Activated T-helper 9 cell treated with anti-CD3 and anti-CD28 coated beads, Interleukin-2, amount 50 U/mL, for 16 hours (primary cell): ENCODE data around the gene SYT17.

ENCODE experiments used
- DNase-seq: peaks from one replicate; pipeline ENCODE4 v3.0.0-alpha.2; 2020; ENCODE audit warnings: low read depth

Gene SYT17

GRCh38 chr16:19138601-19139000 is 29.4 kb upstream of the SYT17 start:
- DNase-seq, result no peak

DNA sequence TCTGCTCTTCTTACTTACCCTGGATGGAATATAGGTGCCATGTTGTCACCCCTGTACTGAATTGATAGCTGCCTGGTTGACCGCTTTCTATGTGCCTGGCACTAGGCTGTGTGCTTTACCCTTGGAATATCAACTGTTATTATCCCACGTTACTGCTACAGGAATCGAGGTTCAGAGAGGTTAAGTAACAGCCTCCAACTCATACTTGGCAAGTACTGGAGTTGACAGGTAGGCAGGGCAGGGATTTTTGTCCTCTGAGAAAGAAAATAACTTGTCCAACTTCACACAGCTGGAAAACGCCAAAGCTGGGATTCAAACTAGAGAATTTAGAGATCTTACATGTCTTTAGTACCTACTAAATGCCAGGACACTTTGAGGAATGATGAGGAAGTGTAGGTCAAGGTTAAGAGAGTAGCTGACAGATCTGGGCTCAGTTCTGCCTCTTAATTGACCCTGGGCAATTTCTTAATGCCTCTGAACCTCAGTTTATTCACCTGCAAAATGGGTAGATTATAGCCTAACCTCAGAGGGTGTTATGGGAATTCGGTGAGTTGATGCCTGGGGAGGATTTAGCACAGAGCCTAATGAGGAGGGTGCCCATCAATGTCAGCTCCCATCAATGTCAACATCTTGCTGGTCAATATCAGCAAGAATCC is 28.5 kb upstream of the SYT17 start:
- DNase-seq, result no peak

GRCh38 chr16:19140396-19140795 is 27.6 kb upstream of the SYT17 start:
- DNase-seq, result no peak

DNA sequence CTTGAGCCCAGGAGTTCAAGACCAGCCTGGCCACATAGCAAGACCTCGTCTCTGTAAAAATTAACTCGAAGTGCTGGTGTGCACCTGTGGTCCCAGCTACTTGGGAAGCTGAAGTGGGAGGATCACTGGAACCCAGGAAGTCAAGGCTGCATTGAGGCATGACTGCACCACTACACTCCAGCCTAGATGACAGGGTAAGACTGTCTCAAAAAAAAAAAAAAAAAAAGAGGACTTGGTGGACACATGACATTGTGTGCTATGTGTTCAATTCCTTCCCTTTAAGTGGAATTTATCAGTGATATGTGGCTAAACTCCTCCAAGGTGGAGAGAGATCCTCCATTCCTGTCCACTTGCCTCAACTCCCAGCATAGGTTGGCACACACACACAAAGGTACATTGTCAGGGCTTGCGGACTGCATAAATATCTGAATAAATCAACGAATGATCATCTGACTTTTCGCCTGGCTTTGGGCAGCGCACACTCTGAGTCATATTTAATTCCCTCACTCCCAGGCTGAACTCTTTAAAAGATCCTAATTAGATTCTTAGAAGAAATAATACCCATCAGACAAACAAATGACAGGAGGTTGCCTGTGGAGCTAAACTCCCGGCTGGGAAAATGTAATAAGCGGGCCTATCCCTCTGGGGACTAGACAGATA is 25.0 kb upstream of the SYT17 start:
- no peak for DNase-seq

- DNase-seq, result no peak
These were observed 24.5 kb upstream of the SYT17 start for GRCh38 chr16:19143599-19143956.

DNA sequence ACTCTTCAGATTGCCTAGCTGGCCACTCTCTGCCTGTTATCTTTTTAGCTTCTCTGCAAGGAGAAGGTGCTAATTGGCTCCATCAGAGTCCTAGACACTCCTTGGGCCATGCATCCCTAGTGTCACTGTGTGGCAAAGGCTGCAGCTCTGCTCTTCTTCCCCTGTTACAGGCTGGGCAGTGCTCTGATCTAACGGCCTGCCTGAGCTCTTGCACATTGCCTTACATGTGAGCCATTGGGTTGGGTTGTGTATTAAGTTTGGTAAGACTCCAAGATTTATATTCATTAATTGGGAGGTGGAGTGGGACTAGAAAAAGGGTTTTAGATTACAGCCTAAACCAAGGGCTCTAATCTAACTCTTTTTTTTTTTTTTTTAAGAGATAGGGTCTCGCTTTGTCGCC is 23.0 kb upstream of the SYT17 start:
- DNase-seq, result no peak

DNA sequence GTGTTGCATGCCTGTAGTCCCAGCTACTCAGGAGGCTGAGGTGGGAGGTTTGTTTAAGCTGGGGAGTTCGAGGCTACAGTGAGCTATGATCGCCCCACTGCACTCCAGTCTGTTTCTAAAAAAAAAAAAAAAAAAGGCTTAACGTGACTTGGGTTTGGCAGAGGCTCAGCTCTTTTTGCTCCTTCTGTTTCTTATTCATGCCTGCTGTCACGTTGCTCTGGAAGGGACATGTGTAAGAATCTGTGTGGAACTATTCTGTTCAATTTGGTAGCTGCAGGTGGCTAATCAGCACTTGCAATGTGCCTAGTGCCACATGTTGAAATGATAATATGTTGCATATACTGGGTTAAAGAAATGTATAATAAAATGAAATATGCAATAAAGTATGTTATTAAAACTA is 20.9 kb upstream of the SYT17 start:
- DNase-seq, result no peak

GRCh38 chr16:19147627-19148026 is 20.4 kb upstream of the SYT17 start:
- DNase-seq, result no peak

DNA sequence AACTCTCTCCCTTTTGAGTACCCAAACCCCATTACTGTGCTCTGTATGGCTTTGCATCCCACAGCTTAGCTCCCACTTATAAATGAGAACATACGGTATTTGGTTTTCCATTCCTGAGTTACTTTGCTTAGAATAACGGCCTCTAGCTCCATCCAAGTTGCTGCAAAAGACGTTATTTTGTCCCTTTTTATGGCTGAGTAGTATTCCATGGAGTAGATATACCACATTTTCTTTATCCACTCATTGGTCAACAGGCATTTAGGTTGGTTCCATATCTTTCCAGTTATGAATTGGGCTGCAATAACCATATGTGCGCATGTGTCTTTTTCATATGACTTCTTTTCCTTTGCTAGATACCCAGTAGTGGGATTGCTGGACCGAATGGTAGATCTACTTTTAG is 19.9 kb upstream of the SYT17 start:
- DNase-seq, result no peak

- DNase-seq, result no peak
These were observed 16.7 kb upstream of the SYT17 start for GRCh38 chr16:19151310-19151709.

- no peak for DNase-seq
These were observed 16.0 kb upstream of the SYT17 start for GRCh38 chr16:19152042-19152441.

DNA sequence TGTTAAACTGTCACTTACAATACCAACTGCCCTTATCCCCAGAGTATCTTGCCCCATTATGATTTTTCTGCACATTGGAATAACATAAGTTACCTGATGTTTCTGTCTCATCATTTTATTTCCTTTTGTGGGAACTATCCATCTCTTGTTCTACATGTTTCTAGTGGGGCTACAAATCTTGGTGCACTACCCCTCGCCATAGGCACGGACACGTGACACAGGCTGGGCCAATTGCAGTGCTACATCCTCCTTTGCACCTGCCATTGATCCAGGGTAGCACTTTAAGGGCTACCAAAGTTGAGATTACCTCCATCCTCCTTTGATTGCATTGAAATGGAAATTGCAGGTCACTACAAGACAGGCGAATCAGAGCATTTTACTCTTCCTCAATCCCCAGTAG is 14.2 kb upstream of the SYT17 start:
- no peak for DNase-seq

GRCh38 chr16:19162085-19162484 is 6.0 kb upstream of the SYT17 start:
- no peak for DNase-seq

- no peak for DNase-seq
These were observed 4.8 kb upstream of the SYT17 start for GRCh38 chr16:19163215-19163614.

DNA sequence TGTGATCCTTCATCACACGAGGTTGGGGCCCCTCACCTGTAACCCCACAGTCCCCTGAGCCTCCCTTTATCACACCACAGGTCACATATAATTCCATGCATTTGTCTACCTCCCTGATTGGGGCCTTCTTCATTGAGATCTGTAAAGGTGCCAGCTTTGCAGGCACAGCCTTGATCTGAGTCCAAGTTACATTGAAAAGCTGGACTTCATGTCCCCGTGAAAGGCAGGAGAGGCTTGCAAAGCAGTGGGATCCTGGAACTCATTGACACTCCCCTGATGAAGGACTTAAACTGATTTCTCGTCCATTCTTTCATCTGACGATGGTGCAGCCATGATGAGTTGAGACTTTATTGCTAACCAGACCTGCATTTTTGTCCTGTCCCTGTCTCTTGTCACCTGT is 3.8 kb upstream of the SYT17 start:
- no peak for DNase-seq

GRCh38 chr16:19165101-19165500 is 2.9 kb upstream of the SYT17 start:
- DNase-seq, result no peak

- DNase-seq, result no peak
These were observed 1.5 kb upstream of the SYT17 start for GRCh38 chr16:19166500-19166899.

GRCh38 chr16:19168371-19169081 is 486 bp downstream of the SYT17 start:
- no peak for DNase-seq

GRCh38 chr16:19169082-19169639 is 1.1 kb downstream of the SYT17 start:
- no peak for DNase-seq

- DNase-seq, result no peak
These were observed 2.1 kb downstream of the SYT17 start for GRCh38 chr16:19170043-19170655.

- DNase-seq, result no peak
These were observed 4.2 kb downstream of the SYT17 start for GRCh38 chr16:19172098-19172780.

- DNase-seq, result no peak
These were observed 5.0 kb downstream of the SYT17 start for GRCh38 chr16:19173059-19173458.
